Skeletal muscle satellite cell (primary cell): ENCODE measurements around the gene CAMK1D.

ENCODE experiments used
- H3K27me3 ChIP-seq: 2 replicates; pipeline ENCODE4 v1.7.0; 2013; ENCODE audit warnings: low read length; ENCODE audit not compliant: control insufficient read depth, insufficient read depth
- H3K36me3 ChIP-seq: 2 replicates; pipeline ENCODE4 v1.7.0; 2013; ENCODE audit warnings: mild to moderate bottlenecking, control low read depth, low read length; ENCODE audit not compliant: insufficient read depth
- H3K4me1 ChIP-seq: 2 replicates; pipeline ENCODE4 v1.7.0; 2013; ENCODE audit warnings: low read length; ENCODE audit not compliant: control insufficient read depth, insufficient read depth
- H3K4me2 ChIP-seq: 2 replicates; pipeline ENCODE4 v1.7.0; 2013; ENCODE audit warnings: mild to moderate bottlenecking, low read length
- H3K4me3 ChIP-seq: 2 replicates; pipeline ENCODE4 v1.7.0; 2013; ENCODE audit warnings: low read length
- H3K9ac ChIP-seq: 2 replicates; pipeline ENCODE4 v1.7.0; 2013; ENCODE audit warnings: mild to moderate bottlenecking, low read depth, low read length, moderate library complexity
- H3K9me3 ChIP-seq: replicated peaks from 2 replicates; pipeline ENCODE4 v1.7.0; 2013; ENCODE audit warnings: mild to moderate bottlenecking, control low read depth, low read length

CAMK1D gene

DNA sequence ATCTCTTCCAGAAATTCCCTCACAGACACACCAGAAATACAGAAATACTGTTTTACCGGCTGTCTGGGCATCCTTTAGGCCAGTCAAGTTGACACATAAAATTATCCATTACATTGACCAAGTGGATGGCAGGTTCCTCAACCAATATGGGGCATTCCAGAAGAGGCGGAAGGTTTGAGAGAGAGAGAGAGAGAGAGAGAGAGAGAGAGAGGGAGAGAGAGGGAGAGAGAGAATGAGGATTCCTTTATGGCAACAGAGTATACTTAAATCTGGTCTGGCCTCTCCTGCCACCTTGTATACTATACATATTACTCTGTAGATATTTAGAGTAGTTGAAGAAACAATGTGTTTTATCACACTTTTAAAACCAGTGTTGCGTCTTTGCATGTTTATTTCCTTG, 214.1 kb downstream of the CAMK1D start:
- H3K4me2 ChIP-seq = no peak overlapping the region
- no peaks in the 10 kb centered on the region for H3K36me3 ChIP-seq
- H3K9me3 ChIP-seq = no peaks in the 10 kb centered on the region
- H3K4me3 ChIP-seq = no peak overlapping the region
- no peak overlapping the region for H3K9ac ChIP-seq
- H3K4me1 ChIP-seq = peaks cover 11% of the 10 kb centered on the region
- H3K27me3 ChIP-seq = peaks cover 18% of the 10 kb centered on the region

- peaks cover 18% of the 10 kb centered on the region for H3K27me3 ChIP-seq
- H3K9ac ChIP-seq = no peak overlapping the region
- H3K9me3 ChIP-seq = no peaks in the 10 kb centered on the region
- H3K4me3 ChIP-seq = no peak overlapping the region
- peaks cover 11% of the 10 kb centered on the region for H3K4me1 ChIP-seq
- no peak overlapping the region for H3K4me2 ChIP-seq
- H3K36me3 ChIP-seq = no peaks in the 10 kb centered on the region
Observed at GRCh38 chr10:12564173-12564572, 214.8 kb downstream of the CAMK1D start.

DNA sequence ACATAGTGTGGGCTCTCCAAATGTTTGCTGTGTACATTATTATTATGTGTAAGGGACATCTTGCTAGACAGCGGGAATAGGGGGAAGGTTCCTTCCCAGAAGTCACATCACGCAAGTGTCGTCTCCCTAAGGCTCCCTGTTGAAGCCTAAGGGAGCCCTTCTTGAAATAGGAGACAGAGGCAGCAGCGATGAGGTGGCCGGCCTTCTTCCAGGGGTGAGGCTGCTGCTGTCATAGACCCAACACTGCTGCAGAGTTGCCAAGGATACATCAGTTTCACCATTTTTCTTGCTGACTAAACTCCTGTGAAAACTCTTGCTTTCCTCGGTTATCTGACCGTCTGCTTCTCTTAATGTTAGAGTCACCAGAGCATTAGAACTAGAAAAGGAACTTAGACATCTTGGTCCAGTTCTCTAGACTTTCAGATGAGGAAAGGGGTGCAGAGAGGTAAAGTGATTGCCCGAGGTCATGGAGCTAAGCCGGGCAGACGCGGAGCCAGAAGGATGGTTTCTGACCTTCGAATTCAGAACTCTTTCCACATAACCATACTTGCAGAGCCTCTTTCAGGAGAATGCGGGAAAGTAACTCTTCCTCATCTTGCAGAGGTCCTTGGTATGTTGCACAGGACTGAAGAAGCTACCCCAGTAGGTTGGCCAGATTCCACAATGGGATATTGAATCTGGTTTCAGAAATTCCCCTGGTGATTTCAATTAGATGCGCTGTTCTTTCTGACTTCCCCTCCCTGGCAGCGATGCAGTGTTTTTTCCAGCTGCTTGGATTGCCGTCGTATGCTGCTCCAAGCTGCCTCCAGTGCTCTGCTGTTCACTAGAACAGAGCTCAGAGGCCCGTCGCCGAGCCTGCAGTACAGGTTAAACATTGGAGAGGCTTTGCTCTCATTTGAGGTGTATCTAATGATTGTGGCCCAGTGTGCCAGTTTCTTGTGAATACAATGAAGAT, 217.1 kb downstream of the CAMK1D start:
- no peaks in the 10 kb centered on the region for H3K9me3 ChIP-seq
- no peak overlapping the region for H3K4me3 ChIP-seq
- H3K36me3 ChIP-seq = no peaks in the 10 kb centered on the region
- H3K9ac ChIP-seq = no peak overlapping the region
- peaks cover 16% of the 10 kb centered on the region for H3K27me3 ChIP-seq
- H3K4me1 ChIP-seq = peaks cover 11% of the 10 kb centered on the region
- H3K4me2 ChIP-seq = peak overlapping the region; percentile 22

DNA sequence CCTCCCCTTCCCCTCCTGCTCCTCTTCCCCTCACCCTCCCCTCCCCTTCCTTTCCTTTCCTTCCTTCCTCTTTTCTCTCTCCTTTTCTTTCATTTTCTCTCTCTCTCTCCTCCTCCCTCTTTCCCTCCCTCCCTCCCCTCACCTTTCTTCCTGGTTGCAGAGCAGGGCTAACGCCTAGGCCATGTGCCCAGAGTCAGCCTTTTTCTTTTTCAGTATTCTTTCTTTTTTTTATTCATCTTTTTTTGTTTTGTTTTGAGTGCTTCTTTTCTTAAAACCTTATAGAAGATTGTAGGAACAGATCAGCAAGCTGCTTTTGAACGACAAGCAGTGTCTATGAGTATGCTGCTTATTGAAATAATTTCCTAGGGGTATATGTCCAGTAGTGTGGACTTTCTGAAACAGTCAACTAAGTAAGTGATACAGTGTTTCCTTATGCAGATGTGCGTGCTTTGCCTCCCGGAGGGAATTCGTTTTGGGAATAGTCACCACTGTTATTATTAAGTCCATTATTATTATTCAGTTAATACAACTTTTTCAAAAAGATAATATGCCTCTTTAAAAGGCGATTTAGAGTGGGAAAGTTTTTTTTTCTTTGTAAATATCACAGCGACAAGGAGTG, 219.2 kb downstream of the CAMK1D start:
- Histone ChIP-seq H3K9me3 (no peaks in the 10 kb centered on the region), H3K4me1 (peaks cover 11% of the 10 kb centered on the region), H3K4me3 (no peak overlapping the region), H3K27me3 (peaks cover 14% of the 10 kb centered on the region), H3K9ac (no peak overlapping the region), H3K36me3 (no peaks in the 10 kb centered on the region), H3K4me2 (no peak overlapping the region)

GRCh38 chr10:12572281-12572680, 222.9 kb downstream of the CAMK1D start:
- no peaks in the 10 kb centered on the region for H3K4me1 ChIP-seq
- no peaks in the 10 kb centered on the region for H3K36me3 ChIP-seq
- H3K4me3 ChIP-seq = no peak overlapping the region
- H3K4me2 ChIP-seq = no peak overlapping the region
- no peak overlapping the region for H3K9ac ChIP-seq
- peaks cover 5% of the 10 kb centered on the region for H3K27me3 ChIP-seq
- H3K9me3 ChIP-seq = no peaks in the 10 kb centered on the region

GRCh38 chr10:12577610-12578009, 228.3 kb downstream of the CAMK1D start:
- Histone ChIP-seq H3K9me3 (no peaks in the 10 kb centered on the region), H3K4me1 (no peaks in the 10 kb centered on the region), H3K4me2 (no peak overlapping the region), H3K27me3 (no peaks in the 10 kb centered on the region), H3K36me3 (no peaks in the 10 kb centered on the region), H3K4me3 (no peak overlapping the region), H3K9ac (no peak overlapping the region)

GRCh38 chr10:12579954-12580858, 230.9 kb downstream of the CAMK1D start:
- H3K9ac ChIP-seq = no peak overlapping the region
- no peaks in the 10 kb centered on the region for H3K4me1 ChIP-seq
- no peaks in the 10 kb centered on the region for H3K9me3 ChIP-seq
- no peaks in the 10 kb centered on the region for H3K36me3 ChIP-seq
- H3K4me3 ChIP-seq = no peak overlapping the region
- H3K4me2 ChIP-seq = no peak overlapping the region
- no peaks in the 10 kb centered on the region for H3K27me3 ChIP-seq

- no peak overlapping the region for H3K4me2 ChIP-seq
- H3K4me3 ChIP-seq = no peak overlapping the region
- H3K9ac ChIP-seq = no peak overlapping the region
- H3K36me3 ChIP-seq = no peaks in the 10 kb centered on the region
- no peaks in the 10 kb centered on the region for H3K9me3 ChIP-seq
- peaks cover 5% of the 10 kb centered on the region for H3K4me1 ChIP-seq
- peaks cover 20% of the 10 kb centered on the region for H3K27me3 ChIP-seq
Observed at GRCh38 chr10:12583891-12584595, 234.7 kb downstream of the CAMK1D start.

GRCh38 chr10:12586741-12587140, 237.4 kb downstream of the CAMK1D start:
- Histone ChIP-seq H3K9ac (no peak overlapping the region), H3K27me3 (peaks cover 24% of the 10 kb centered on the region), H3K9me3 (no peaks in the 10 kb centered on the region), H3K36me3 (no peaks in the 10 kb centered on the region), H3K4me2 (no peak overlapping the region), H3K4me3 (no peak overlapping the region), H3K4me1 (peaks cover 5% of the 10 kb centered on the region)

DNA sequence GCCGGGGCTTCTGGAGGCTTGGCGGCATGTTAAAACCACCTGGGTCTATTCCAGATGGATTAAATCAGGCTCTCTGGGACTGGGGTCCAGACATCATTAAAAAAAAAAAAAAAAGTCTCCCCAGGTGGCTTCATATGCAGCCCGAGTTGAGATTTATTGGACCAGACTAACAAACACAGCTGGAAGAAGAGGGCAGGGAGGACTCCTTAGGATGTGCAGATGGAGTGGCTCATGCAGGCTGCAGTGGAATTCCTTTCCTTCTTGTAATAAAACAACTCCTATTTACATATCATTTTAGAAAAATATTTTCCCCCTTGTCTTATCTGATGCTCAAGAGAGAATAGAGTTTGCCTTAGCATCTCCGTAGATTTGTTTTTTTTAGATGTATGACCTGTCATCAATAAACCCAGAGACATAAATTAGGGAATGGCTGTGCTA, 238.1 kb downstream of the CAMK1D start:
- Histone ChIP-seq H3K4me1 (peaks cover 5% of the 10 kb centered on the region), H3K4me2 (no peak overlapping the region), H3K27me3 (peaks cover 24% of the 10 kb centered on the region), H3K36me3 (no peaks in the 10 kb centered on the region), H3K9ac (no peak overlapping the region), H3K4me3 (no peak overlapping the region), H3K9me3 (no peaks in the 10 kb centered on the region)
